Osteoblast (primary cell): ENCODE measurements around the gene METTL24. TPM values are rescaled to one million over a fixed set of nuclear protein-coding genes. Genes with fewer than 3 reads are reported as not detected.

Experiments used
- DNase-seq: peaks from one replicate; pipeline ENCODE4 v3.0.0; 2011; ENCODE audit warnings: low spot score, mixed read lengths; ENCODE audit not compliant: insufficient read length; ENCODE audit errors: missing footprints
- H2AFZ ChIP-seq: 2 replicates; pipeline ENCODE4 v1.6.0; 2011; ENCODE audit warnings: mild to moderate bottlenecking, low read length
- H3K27ac ChIP-seq: 2 replicates; pipeline ENCODE4 v1.5.1; 2011; ENCODE audit warnings: mild to moderate bottlenecking, low read depth, low read length, moderate library complexity
- H3K27me3 ChIP-seq: 2 replicates; pipeline ENCODE4 v1.6.0; 2012; ENCODE audit warnings: mild to moderate bottlenecking, control low read depth, inconsistent platforms, low read length, moderate library complexity; ENCODE audit not compliant: insufficient read depth
- H3K36me3 ChIP-seq: 2 replicates; pipeline ENCODE4 v1.5.1; 2011; ENCODE audit warnings: mild to moderate bottlenecking, low read length, control low read depth, moderate library complexity; ENCODE audit not compliant: insufficient read depth
- H3K4me1 ChIP-seq: 2 replicates; pipeline ENCODE4 v1.5.1; 2011; ENCODE audit warnings: mild to moderate bottlenecking, low read length, control low read depth, moderate library complexity; ENCODE audit not compliant: insufficient read depth
- H3K4me2 ChIP-seq: 2 replicates; pipeline ENCODE4 v1.6.0; 2011; ENCODE audit warnings: mild to moderate bottlenecking, low read length; ENCODE audit not compliant: insufficient read depth
- H3K4me3 ChIP-seq: fragments of 200-600 bp; sonication (generic); 3 replicates; pipeline ENCODE4 v1.5.1; 2012; ENCODE audit warnings: mild to moderate bottlenecking, low read length, inconsistent platforms; ENCODE audit not compliant: insufficient read depth
- H3K79me2 ChIP-seq: 2 replicates; pipeline ENCODE4 v1.6.0; 2012; ENCODE audit warnings: mild to moderate bottlenecking, low read length, control low read depth, inconsistent platforms; ENCODE audit not compliant: insufficient read depth
- H3K9me3 ChIP-seq: 2 replicates; pipeline ENCODE4 v1.5.1; 2011; ENCODE audit warnings: low read depth, low read length, control low read depth
- H4K20me1 ChIP-seq: 2 replicates; pipeline ENCODE4 v1.6.0; 2012; ENCODE audit warnings: mild to moderate bottlenecking, low read length, control low read depth; ENCODE audit not compliant: insufficient read depth
- CTCF ChIP-seq: IDR thresholded peaks from 2 replicates; pipeline ENCODE4 v1.5.1; 2011; ENCODE audit warnings: mild to moderate bottlenecking, low read depth, low read length, moderate library complexity; ENCODE audit errors: extremely low read depth
- total RNA-seq: library from RNA; depleted of rRNA; stranded (reverse); fragments of >200 nt; gene quantifications from 2 replicates; pipeline ENCODE4 v1.2.3, GENCODE V29; 2012

The METTL24 gene
- total RNA-seq, 1 donor: 0.36 TPM

DNA sequence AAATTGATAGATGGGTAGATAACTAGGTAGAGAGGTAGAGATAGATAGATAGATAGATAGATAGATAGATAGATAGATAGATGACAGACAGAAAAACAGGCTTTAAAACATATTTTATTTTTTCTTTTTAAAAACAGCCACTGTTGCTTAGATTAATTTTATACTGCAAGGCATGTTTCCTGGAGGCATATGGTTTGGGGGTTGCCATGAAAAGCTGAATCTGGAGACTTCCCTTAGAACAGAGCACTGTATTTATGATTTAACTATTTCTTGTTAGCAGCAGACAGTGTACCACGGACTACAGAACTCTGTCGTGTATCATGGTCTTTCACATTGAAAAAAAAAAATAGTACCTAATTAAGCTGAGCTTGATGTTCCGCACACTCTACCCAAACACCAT lies 38.8 kb downstream of the METTL24 start:
- no peak overlapping the region for H3K27ac ChIP-seq
- no peaks in the 10 kb centered on the region for H3K9me3 ChIP-seq
- no peaks in the 10 kb centered on the region for H3K4me1 ChIP-seq
- no peak overlapping the region for H3K4me3 ChIP-seq
- H4K20me1 ChIP-seq: no peaks in the 10 kb centered on the region
- no peak overlapping the region for H3K4me2 ChIP-seq
- H2AFZ ChIP-seq: no peak overlapping the region
- no peak for TF ChIP-seq CTCF
- no peak for DNase-seq
- no peaks in the 10 kb centered on the region for H3K79me2 ChIP-seq
- H3K27me3 ChIP-seq: peaks cover 2% of the 10 kb centered on the region
- H3K36me3 ChIP-seq: no peaks in the 10 kb centered on the region

DNA sequence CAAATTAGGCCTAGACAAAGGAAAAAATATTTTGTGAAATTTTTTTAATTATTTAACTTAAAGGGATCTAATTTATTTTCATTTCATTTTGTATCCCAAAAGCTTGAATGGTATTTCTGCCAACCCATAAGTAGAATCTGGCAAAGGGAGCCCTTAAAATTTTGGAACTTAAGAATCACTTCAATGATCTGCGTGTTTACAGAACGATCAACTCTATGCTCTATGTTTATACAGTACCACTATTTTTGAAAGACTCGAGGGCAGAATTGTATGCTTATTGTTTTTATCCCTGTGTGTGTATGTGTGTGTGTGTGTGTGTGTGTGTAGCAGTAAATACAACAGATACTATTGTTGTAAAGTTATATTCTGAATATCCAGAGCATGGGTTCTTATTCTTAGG lies 39.2 kb downstream of the METTL24 start:
- H3K79me2 ChIP-seq: no peaks in the 10 kb centered on the region
- H3K4me1 ChIP-seq: no peaks in the 10 kb centered on the region
- H3K9me3 ChIP-seq: no peaks in the 10 kb centered on the region
- no peaks in the 10 kb centered on the region for H3K36me3 ChIP-seq
- no peak overlapping the region for H3K27ac ChIP-seq
- H2AFZ ChIP-seq: no peak overlapping the region
- peaks cover 2% of the 10 kb centered on the region for H3K27me3 ChIP-seq
- DNase-seq: no peak
- no peaks in the 10 kb centered on the region for H4K20me1 ChIP-seq
- no peak overlapping the region for H3K4me3 ChIP-seq
- no peak for TF ChIP-seq CTCF
- H3K4me2 ChIP-seq: no peak overlapping the region

DNA sequence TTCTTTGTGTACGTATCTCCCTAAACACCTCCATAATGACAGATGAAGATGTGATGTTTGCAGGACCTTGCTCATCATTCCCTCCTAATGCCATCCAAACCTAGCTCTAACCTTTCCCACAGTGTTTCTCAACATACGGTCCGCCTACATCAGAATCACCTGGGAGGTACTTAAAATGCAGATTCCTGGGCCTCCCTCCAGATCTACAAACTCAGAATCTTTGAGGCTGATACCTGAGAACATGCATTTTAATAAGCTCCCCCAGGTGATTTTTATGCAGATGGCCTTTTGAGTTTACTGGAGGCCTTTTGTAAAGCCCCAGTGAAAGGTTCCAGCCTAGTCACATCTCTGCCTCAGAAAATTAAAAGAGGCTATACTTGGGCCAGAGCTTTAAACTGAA lies 40.5 kb downstream of the METTL24 start:
- TF ChIP-seq CTCF: no peak
- no peaks in the 10 kb centered on the region for H3K9me3 ChIP-seq
- DNase-seq: no peak

DNA sequence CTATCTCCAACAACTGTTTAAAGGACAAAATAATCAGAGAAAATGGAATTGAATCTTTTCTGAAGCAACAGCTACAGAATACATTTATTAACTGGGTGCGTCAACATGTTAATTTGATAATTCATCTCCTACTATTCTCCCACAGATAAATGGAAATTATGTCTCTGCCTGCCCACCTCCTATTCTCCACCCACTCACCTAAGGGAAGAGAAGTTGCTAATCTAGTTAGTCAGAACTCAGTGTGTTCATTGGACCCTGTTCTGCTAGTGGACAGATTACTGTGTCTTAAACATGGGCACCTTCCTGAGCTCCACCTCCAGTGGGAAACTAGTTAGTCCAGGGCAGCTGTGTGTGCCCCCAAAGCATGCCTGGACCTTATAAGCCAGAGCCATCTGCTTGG lies 41.0 kb downstream of the METTL24 start:
- Histone ChIP-seq H3K27me3 (no peaks in the 10 kb centered on the region), H3K36me3 (no peaks in the 10 kb centered on the region), H3K9me3 (no peaks in the 10 kb centered on the region), H3K4me1 (no peaks in the 10 kb centered on the region), H3K27ac (no peak overlapping the region), H2AFZ (no peak overlapping the region), H3K4me2 (no peak overlapping the region), H4K20me1 (no peaks in the 10 kb centered on the region), H3K4me3 (no peak overlapping the region), H3K79me2 (no peaks in the 10 kb centered on the region)
- DNase-seq: no peak
- no peak for TF ChIP-seq CTCF

More for the DNA sequence above, 40.5 kb downstream of the METTL24 start:
- no peak overlapping the region for H3K4me2 ChIP-seq
- H3K36me3 ChIP-seq: no peaks in the 10 kb centered on the region
- no peaks in the 10 kb centered on the region for H3K27me3 ChIP-seq
- no peak overlapping the region for H3K27ac ChIP-seq
- H3K4me3 ChIP-seq: no peak overlapping the region
- H2AFZ ChIP-seq: no peak overlapping the region
- H3K79me2 ChIP-seq: no peaks in the 10 kb centered on the region
- H3K4me1 ChIP-seq: no peaks in the 10 kb centered on the region
- H4K20me1 ChIP-seq: no peaks in the 10 kb centered on the region
